Large intestine (tissue), 3 donors: ENCODE measurements around the gene TREM2. TPM values are rescaled to one million over a fixed set of nuclear protein-coding genes. Genes with fewer than 3 reads are reported as not detected.

Experiments used
- DNase-seq, 2 donors: peaks; one replicate each; pipeline versions ENCODE4 v3.0.0 to v3.0.0-alpha.2; 2013
- H3K27ac ChIP-seq: one replicate; pipeline ENCODE4 v1.5.1; 2013; ENCODE audit warnings: low read length
- H3K27me3 ChIP-seq: 2 replicates; pipeline ENCODE4 v1.6.1; 2013; ENCODE audit warnings: low read length; ENCODE audit not compliant: control insufficient read depth, insufficient read depth
- H3K36me3 ChIP-seq: 2 replicates; pipeline ENCODE4 v1.6.1; 2013; ENCODE audit warnings: low read length; ENCODE audit not compliant: control insufficient read depth, insufficient read depth
- H3K4me1 ChIP-seq: one replicate; pipeline ENCODE4 v1.6.1; 2013; ENCODE audit warnings: low read length; ENCODE audit not compliant: control insufficient read depth, insufficient read depth
- H3K4me3 ChIP-seq: one replicate; pipeline ENCODE4 v1.5.1; 2013; ENCODE audit warnings: low read length
- H3K9me3 ChIP-seq: one replicate; pipeline ENCODE4 v1.6.1; 2013; ENCODE audit warnings: mild to moderate bottlenecking, low read depth, low read length, moderate library complexity; ENCODE audit not compliant: control insufficient read depth
- WGBS: methylation state at CpG from one replicate; pipeline ENCODE4 v1.1.5; 2013; ENCODE audit warnings: low lambda C conversion rate; ENCODE audit not compliant: insufficient coverage; 5-methylcytosine and 5-hydroxymethylcytosine counted together
- polyA plus RNA-seq: library from polyadenylated mRNA; unstranded; fragments of 120-200 nt; gene quantifications from one replicate; pipeline ENCODE4 v1.2.1, GENCODE V29; 2013

Gene TREM2
- polyA plus RNA-seq, 1 donor = 0.28 TPM

GRCh38 chr6:41155132-41155805 is 7.6 kb downstream of the TREM2 start:
- WGBS = 100% methylated on average over 1 of the region's 7 CpGs
- H3K27ac ChIP-seq = no peak overlapping the region
- peaks cover 10% of the 10 kb centered on the region for H3K27me3 ChIP-seq
- H3K9me3 ChIP-seq = no peaks in the 10 kb centered on the region
- DNase-seq = no peak
- H3K4me1 ChIP-seq = peaks cover 2% of the 10 kb centered on the region
- no peak overlapping the region for H3K4me3 ChIP-seq
- H3K36me3 ChIP-seq = no peaks in the 10 kb centered on the region

GRCh38 chr6:41153992-41154625 is 8.8 kb downstream of the TREM2 start, which contains the start of gene TREML1:
Gene TREML1, minus strand, starts transcription at chr6:41154347. Its CDS starts 59 bp downstream, at chr6:41154288.
- no peak within 1 kb of the TSS for H3K27ac ChIP-seq
- H3K4me3 ChIP-seq = no peak within 1 kb of the TSS
- peaks cover 10% of the 10 kb centered on the region for H3K27me3 ChIP-seq
- DNase-seq = no peak
- H3K4me1 ChIP-seq = no peaks in the 10 kb centered on the region
- H3K9me3 ChIP-seq = no peaks in the 10 kb centered on the region
- H3K36me3 ChIP-seq = no peaks in the 10 kb centered on the region
- no CpG with 5 or more reads among the region's 5 CpGs for WGBS

GRCh38 chr6:41153451-41153850 is 9.5 kb downstream of the TREM2 start:
- no peak for DNase-seq
- 80% methylated on average over 1 of the region's 4 CpGs for WGBS

GRCh38 chr6:41150671-41151070 is 12.2 kb downstream of the TREM2 start:
- no CpG with 5 or more reads among the region's 1 CpG for WGBS

More at GRCh38 chr6:41153451-41153850, 9.5 kb downstream of the TREM2 start:
- H3K4me3 ChIP-seq = no peak overlapping the region
- no peak overlapping the region for H3K27ac ChIP-seq
- peaks cover 10% of the 10 kb centered on the region for H3K27me3 ChIP-seq
- H3K36me3 ChIP-seq = no peaks in the 10 kb centered on the region
- H3K9me3 ChIP-seq = no peaks in the 10 kb centered on the region
- no peaks in the 10 kb centered on the region for H3K4me1 ChIP-seq

GRCh38 chr6:41147917-41148316 is 15.0 kb downstream of the TREM2 start:
- H3K27me3 ChIP-seq = no peaks in the 10 kb centered on the region
- no CpG with 5 or more reads among the region's 1 CpG for WGBS
- no peaks in the 10 kb centered on the region for H3K4me1 ChIP-seq
- no peak overlapping the region for H3K4me3 ChIP-seq
- H3K27ac ChIP-seq = no peak overlapping the region
- H3K9me3 ChIP-seq = no peaks in the 10 kb centered on the region
- H3K36me3 ChIP-seq = no peaks in the 10 kb centered on the region
- no peak for DNase-seq

More at GRCh38 chr6:41150671-41151070, 12.2 kb downstream of the TREM2 start:
- Histone ChIP-seq H3K4me3 (no peak overlapping the region), H3K4me1 (no peaks in the 10 kb centered on the region), H3K27me3 (peaks cover 4% of the 10 kb centered on the region), H3K27ac (no peak overlapping the region), H3K36me3 (no peaks in the 10 kb centered on the region), H3K9me3 (no peaks in the 10 kb centered on the region)
- no peak for DNase-seq

GRCh38 chr6:41136911-41137310 is 26.0 kb downstream of the TREM2 start:
- no peak overlapping the region for H3K4me3 ChIP-seq
- no peaks in the 10 kb centered on the region for H3K9me3 ChIP-seq
- no peak overlapping the region for H3K27ac ChIP-seq
- H3K36me3 ChIP-seq = no peaks in the 10 kb centered on the region
- H3K27me3 ChIP-seq = no peaks in the 10 kb centered on the region
- DNase-seq = no peak
- H3K4me1 ChIP-seq = no peaks in the 10 kb centered on the region

- Histone ChIP-seq H3K9me3 (no peaks in the 10 kb centered on the region), H3K27me3 (no peaks in the 10 kb centered on the region), H3K27ac (no peak overlapping the region), H3K4me1 (no peaks in the 10 kb centered on the region), H3K4me3 (no peak overlapping the region), H3K36me3 (no peaks in the 10 kb centered on the region)
- WGBS = no CpG with 5 or more reads among the region's 3 CpGs
- peak; percentile 3 to 5 for DNase-seq
Observed at GRCh38 chr6:41135062-41135832, 27.7 kb downstream of the TREM2 start.

GRCh38 chr6:41132254-41132653 is 30.7 kb downstream of the TREM2 start:
- no peaks in the 10 kb centered on the region for H3K4me1 ChIP-seq
- no peak overlapping the region for H3K27ac ChIP-seq
- H3K36me3 ChIP-seq = no peaks in the 10 kb centered on the region
- no CpG with 5 or more reads among the region's 2 CpGs for WGBS
- no peak for DNase-seq
- no peak overlapping the region for H3K4me3 ChIP-seq
- no peaks in the 10 kb centered on the region for H3K27me3 ChIP-seq
- no peaks in the 10 kb centered on the region for H3K9me3 ChIP-seq

GRCh38 chr6:41125282-41125681 is 37.6 kb downstream of the TREM2 start:
- WGBS = 100% methylated on average over 1 of the region's 3 CpGs
- H3K9me3 ChIP-seq = no peaks in the 10 kb centered on the region
- peaks cover 3% of the 10 kb centered on the region for H3K36me3 ChIP-seq
- H3K27ac ChIP-seq = no peak overlapping the region
- H3K4me3 ChIP-seq = no peak overlapping the region
- no peak for DNase-seq
- no peaks in the 10 kb centered on the region for H3K4me1 ChIP-seq
- H3K27me3 ChIP-seq = no peaks in the 10 kb centered on the region

- no CpG with 5 or more reads among the region's 1 CpG for WGBS
- Histone ChIP-seq H3K36me3 (peaks cover 3% of the 10 kb centered on the region), H3K4me1 (no peaks in the 10 kb centered on the region), H3K4me3 (no peak overlapping the region), H3K27ac (no peak overlapping the region), H3K27me3 (no peaks in the 10 kb centered on the region), H3K9me3 (no peaks in the 10 kb centered on the region)
- no peak for DNase-seq
Observed at GRCh38 chr6:41122918-41123317, 40.0 kb downstream of the TREM2 start.
